ENCODE measurements around the gene TGFBR3L. TPM values are rescaled to one million over a fixed set of nuclear protein-coding genes. Genes with fewer than 3 reads are reported as not detected.

TGFBR3L gene
- total and polyA plus RNA-seq, 3 donors from 2014 or later, result 1.2 to 2.2 TPM; not detected in 1

DNA sequence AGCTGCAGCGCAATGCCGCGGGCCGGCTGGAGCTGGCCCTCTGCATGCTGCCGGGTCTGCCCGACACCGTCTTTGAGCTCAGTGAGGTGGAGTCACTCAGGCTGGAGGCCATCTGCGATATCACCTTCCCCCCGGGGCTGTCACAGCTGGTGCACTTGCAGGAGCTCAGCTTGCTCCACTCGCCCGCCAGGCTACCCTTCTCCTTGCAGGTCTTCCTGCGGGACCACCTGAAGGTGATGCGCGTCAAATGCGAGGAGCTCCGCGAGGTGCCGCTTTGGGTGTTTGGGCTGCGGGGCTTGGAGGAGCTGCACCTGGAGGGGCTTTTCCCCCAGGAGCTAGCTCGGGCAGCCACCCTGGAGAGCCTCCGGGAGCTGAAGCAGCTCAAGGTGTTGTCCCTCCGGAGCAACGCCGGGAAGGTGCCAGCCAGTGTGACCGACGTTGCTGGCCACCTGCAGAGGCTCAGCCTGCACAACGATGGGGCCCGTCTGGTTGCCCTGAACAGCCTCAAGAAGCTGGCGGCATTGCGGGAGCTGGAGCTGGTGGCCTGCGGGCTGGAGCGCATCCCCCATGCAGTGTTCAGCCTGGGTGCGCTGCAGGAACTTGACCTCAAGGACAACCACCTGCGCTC lies 14.8 kb upstream of the TGFBR3L start:
- WGBS, 2 donors, result 89 to 90% methylated on average over 26 to 33 of the region's 34 CpGs
- no peak overlapping the region for H3K4me3 ChIP-seq
- peaks cover 13% of the 10 kb centered on the region for H3K4me1 ChIP-seq
- no peaks in the 10 kb centered on the region for H3K27me3 ChIP-seq
- no peaks in the 10 kb centered on the region for H3K36me3 ChIP-seq (ENCODE audit: low read depth, missing control alignments)
- H3K27ac ChIP-seq, result no peak overlapping the region
- H3K9me3 ChIP-seq, result no peaks in the 10 kb centered on the region
- intact Hi-C loops (cut with DNase I; ENCODE audit: low total_unique reads), result no loop called here
- no peak for DNase-seq
- TF ChIP-seq, protein P1, sequence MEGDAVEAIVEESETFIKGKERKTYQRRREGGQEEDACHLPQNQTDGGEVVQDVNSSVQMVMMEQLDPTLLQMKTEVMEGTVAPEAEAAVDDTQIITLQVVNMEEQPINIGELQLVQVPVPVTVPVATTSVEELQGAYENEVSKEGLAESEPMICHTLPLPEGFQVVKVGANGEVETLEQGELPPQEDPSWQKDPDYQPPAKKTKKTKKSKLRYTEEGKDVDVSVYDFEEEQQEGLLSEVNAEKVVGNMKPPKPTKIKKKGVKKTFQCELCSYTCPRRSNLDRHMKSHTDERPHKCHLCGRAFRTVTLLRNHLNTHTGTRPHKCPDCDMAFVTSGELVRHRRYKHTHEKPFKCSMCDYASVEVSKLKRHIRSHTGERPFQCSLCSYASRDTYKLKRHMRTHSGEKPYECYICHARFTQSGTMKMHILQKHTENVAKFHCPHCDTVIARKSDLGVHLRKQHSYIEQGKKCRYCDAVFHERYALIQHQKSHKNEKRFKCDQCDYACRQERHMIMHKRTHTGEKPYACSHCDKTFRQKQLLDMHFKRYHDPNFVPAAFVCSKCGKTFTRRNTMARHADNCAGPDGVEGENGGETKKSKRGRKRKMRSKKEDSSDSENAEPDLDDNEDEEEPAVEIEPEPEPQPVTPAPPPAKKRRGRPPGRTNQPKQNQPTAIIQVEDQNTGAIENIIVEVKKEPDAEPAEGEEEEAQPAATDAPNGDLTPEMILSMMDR (IDR thresholded peaks at IDR 0.05), result no peak
- no peak for TF ChIP-seq POLR2A (IDR thresholded peaks at IDR 0.05)

- Histone ChIP-seq H3K27me3 (no peaks in the 10 kb centered on the region), H3K9me3 (no peaks in the 10 kb centered on the region), H3K36me3 (ENCODE audit: low read depth, missing control alignments) (no peaks in the 10 kb centered on the region), H3K27ac (no peak overlapping the region), H3K4me3 (no peak overlapping the region), H3K4me1 (peaks cover 18% of the 10 kb centered on the region)
- TF ChIP-seq POLR2A (IDR thresholded peaks at IDR 0.05), result no peak
- TF ChIP-seq, protein P1 (IDR thresholded peaks at IDR 0.05), result no peak
- no peak for DNase-seq
- intact Hi-C loops (cut with DNase I; ENCODE audit: low total_unique reads), result no loop called here
- WGBS, 2 donors, result 85 to 91% methylated on average over 16 to 21 of the region's 21 CpGs
Observed at GRCh38 chr19:7900401-7900870, 14.2 kb upstream of the TGFBR3L start.

GRCh38 chr19:7900931-7901330 lies 13.7 kb upstream of the TGFBR3L start:
- H3K36me3 ChIP-seq (ENCODE audit: low read depth, missing control alignments), result no peaks in the 10 kb centered on the region
- WGBS, 2 donors, result 65 to 88% methylated on average over 3 of the region's 3 CpGs
- intact Hi-C loops (cut with DNase I; ENCODE audit: low total_unique reads), result no loop called here
- H3K9me3 ChIP-seq, result no peaks in the 10 kb centered on the region
- H3K27me3 ChIP-seq, result no peaks in the 10 kb centered on the region
- peaks cover 18% of the 10 kb centered on the region for H3K4me1 ChIP-seq
- no peak overlapping the region for H3K4me3 ChIP-seq
- TF ChIP-seq, protein P1 (IDR thresholded peaks at IDR 0.05), result no peak
- TF ChIP-seq POLR2A (IDR thresholded peaks at IDR 0.05), result no peak
- DNase-seq, result no peak
- H3K27ac ChIP-seq, result no peak overlapping the region

DNA sequence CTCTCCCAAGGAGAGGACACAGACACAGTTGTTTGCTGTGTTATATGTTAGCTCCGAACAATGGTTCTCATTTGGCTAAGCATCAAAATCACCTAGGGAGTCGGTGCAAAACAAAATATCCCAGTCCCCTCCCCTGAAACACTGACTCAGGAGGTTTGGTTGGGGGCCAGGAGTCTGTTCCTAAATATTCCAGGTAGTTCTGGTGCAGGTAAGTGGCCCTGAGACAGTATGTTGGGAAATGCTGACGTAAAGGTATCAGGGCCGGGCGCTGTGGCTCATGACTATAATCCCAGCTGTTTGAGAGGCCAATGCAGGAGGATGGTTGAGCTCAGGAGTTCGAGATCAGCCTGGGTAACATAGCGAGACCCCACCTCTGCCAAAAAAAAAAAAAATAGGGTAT lies 13.3 kb upstream of the TGFBR3L start:
- H3K27ac ChIP-seq, result no peak overlapping the region
- peaks cover 18% of the 10 kb centered on the region for H3K4me1 ChIP-seq
- no peak overlapping the region for H3K4me3 ChIP-seq
- 89 to 93% methylated on average over 7 of the region's 7 CpGs for WGBS, 2 donors
- no peak for DNase-seq
- H3K36me3 ChIP-seq (ENCODE audit: low read depth, missing control alignments), result no peaks in the 10 kb centered on the region
- intact Hi-C loops (cut with DNase I; ENCODE audit: low total_unique reads), result no loop called here
- no peak for TF ChIP-seq POLR2A (IDR thresholded peaks at IDR 0.05)
- TF ChIP-seq, protein P1 (IDR thresholded peaks at IDR 0.05), result no peak
- H3K27me3 ChIP-seq, result no peaks in the 10 kb centered on the region
- H3K9me3 ChIP-seq, result no peaks in the 10 kb centered on the region

DNA sequence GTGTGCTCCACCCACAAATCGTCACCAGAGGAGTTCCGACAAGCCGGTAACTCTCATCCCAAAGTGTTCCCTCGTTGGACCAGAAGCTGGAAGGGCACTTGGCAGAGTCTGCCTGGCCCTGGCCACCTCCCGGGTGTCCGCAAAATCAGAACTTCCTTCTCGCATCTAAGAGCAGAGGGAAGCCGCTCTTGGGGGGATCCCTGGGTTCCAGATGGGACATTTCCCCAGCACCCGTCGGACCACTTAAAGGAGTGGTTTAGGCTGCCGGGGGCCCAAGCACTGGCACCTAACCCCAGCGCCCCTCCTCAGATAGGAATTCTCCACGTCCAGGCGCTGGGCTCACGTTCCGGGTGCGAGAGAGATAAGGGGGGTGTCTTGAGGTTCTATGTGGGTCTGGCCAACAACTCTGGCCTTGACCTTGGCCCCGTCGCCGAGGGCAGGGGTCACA lies 11.8 kb upstream of the TGFBR3L start:
- DNase-seq, result no peak
- H3K4me1 ChIP-seq, result peaks cover 19% of the 10 kb centered on the region
- H3K9me3 ChIP-seq, result no peaks in the 10 kb centered on the region
- H3K27ac ChIP-seq, result peak overlapping the region; percentile 83 to 85
- 4 to 12% methylated on average over 6 to 18 of the region's 20 CpGs for WGBS, 2 donors
- no peaks in the 10 kb centered on the region for H3K36me3 ChIP-seq (ENCODE audit: low read depth, missing control alignments)
- H3K4me3 ChIP-seq, result peak overlapping the region; percentile 58 to 91
- intact Hi-C loops (cut with DNase I; ENCODE audit: low total_unique reads), result no loop called here
- H3K27me3 ChIP-seq, result no peaks in the 10 kb centered on the region
- TF ChIP-seq, protein P1 (IDR thresholded peaks at IDR 0.05), result no peak
- no peak for TF ChIP-seq POLR2A (IDR thresholded peaks at IDR 0.05)

Measured in testis (tissue), 3 donors.